GM12878 (cell line): ENCODE results near the gene FUT7. TPM values are rescaled to one million over a fixed set of nuclear protein-coding genes. Genes with fewer than 3 reads are reported as not detected.

Experiments used
- BACH1 ChIP-seq: fragments of 450-650 bp; IDR thresholded peaks from 2 replicates; pipeline ENCODE4 v1.6.1; 2017; ENCODE audit warnings: mild to moderate bottlenecking, borderline replicate concordance
- BMI1 ChIP-seq: fragments of 450-650 bp; IDR thresholded peaks from 2 replicates; pipeline ENCODE4 v1.6.1; 2016; ENCODE audit warnings: mild to moderate bottlenecking, moderate library complexity, borderline replicate concordance
- CBFB ChIP-seq: IDR thresholded peaks from 2 replicates; pipeline ENCODE4 v1.6.1; 2016; ENCODE audit warnings: antibody characterized with exemption, low read depth
- CTCF ChIP-seq, 3 experiments: IDR thresholded peaks in 2 of 3; conservative IDR thresholded peaks in 1 of 3; 2 replicates each; pipeline ENCODE4 v1.5.1; 2011; ENCODE audit warnings: low read depth in 3 of 3, low read length in 3 of 3, mild to moderate bottlenecking in 3 of 3, control low read depth in 2 of 3, moderate library complexity in 2 of 3, inconsistent platforms in 1 of 3, mixed read lengths in 1 of 3; ENCODE audit not compliant: control insufficient read depth in 2 of 3, insufficient read depth in 1 of 3; ENCODE audit errors: extremely low read depth in 1 of 3
- EED ChIP-seq: sonication (generic); IDR thresholded peaks from 2 replicates; pipeline ENCODE4 v1.6.1; 2016; ENCODE audit warnings: antibody characterized with exemption, low read depth
- EP300 ChIP-seq, 2 experiments: fragments of 150-350 bp in 1 of 2; IDR thresholded peaks; 2 replicates each; pipeline ENCODE4 v1.6.1; 2011 to 2012; ENCODE audit warnings: low read depth in 2 of 2, low read length in 2 of 2, borderline replicate concordance in 1 of 2, improper control_type of control experiment in 1 of 2, inconsistent platforms in 1 of 2; ENCODE audit not compliant: control insufficient read depth in 1 of 2
- FOS ChIP-seq: IDR thresholded peaks from 3 replicates; pipeline ENCODE4 v1.6.1; 2011; ENCODE audit warnings: borderline replicate concordance; ENCODE audit not compliant: insufficient read length; ENCODE audit errors: extremely low read depth
- HDAC2 ChIP-seq: fragments of 200-600 bp; sonication (generic); IDR thresholded peaks from 2 replicates; pipeline ENCODE4 v1.6.1; 2017
- MTA3 ChIP-seq: IDR thresholded peaks from 2 replicates; pipeline ENCODE4 v1.6.1; 2012; ENCODE audit warnings: low read length, inconsistent platforms, borderline replicate concordance
- NRF1 ChIP-seq: conservative IDR thresholded peaks from 2 replicates; pipeline ENCODE4 v1.6.1; 2011; ENCODE audit warnings: mild to moderate bottlenecking, low read depth, low read length, improper control_type of control experiment
- POLR2A ChIP-seq: IDR thresholded peaks from 2 replicates; pipeline ENCODE4 v1.6.1; 2011; ENCODE audit warnings: low read depth, mild to moderate bottlenecking, low read length
- RFX5 ChIP-seq: IDR thresholded peaks from 2 replicates; pipeline ENCODE4 v1.6.1; 2011; ENCODE audit warnings: low read depth, low read length, improper control_type of control experiment
- SMAD1 ChIP-seq: fragments of 450-650 bp; IDR thresholded peaks from 2 replicates; pipeline ENCODE4 v1.6.1; 2018; ENCODE audit warnings: mild to moderate bottlenecking, low read depth; ENCODE audit not compliant: partially characterized antibody
- SMC3 ChIP-seq: IDR thresholded peaks from 2 replicates; pipeline ENCODE4 v1.6.1; 2011; ENCODE audit warnings: low read length, improper control_type of control experiment, borderline replicate concordance
- SP1 ChIP-seq: IDR thresholded peaks from one replicate; pipeline ENCODE4 v1.6.1; 2011; ENCODE audit warnings: low read depth, low read length
- SUPT20H ChIP-seq: IDR thresholded peaks from 2 replicates; pipeline ENCODE4 v1.6.1; 2011; ENCODE audit warnings: low read depth, mild to moderate bottlenecking, low read length, moderate library complexity, borderline replicate concordance; ENCODE audit not compliant: control insufficient read depth
- WRNIP1 ChIP-seq: IDR thresholded peaks from 2 replicates; pipeline ENCODE4 v1.6.1; 2011; ENCODE audit warnings: low read depth, low read length, improper control_type of control experiment, borderline replicate concordance
- YY1 ChIP-seq: IDR thresholded peaks from 2 replicates; pipeline ENCODE4 v1.6.1; 2011; ENCODE audit warnings: low read depth, mild to moderate bottlenecking, low read length
- ZNF274 ChIP-seq: IDR thresholded peaks from one replicate; pipeline ENCODE4 v1.8.0; 2011; ENCODE audit not compliant: insufficient read length, insufficient read depth
- ZNF687 ChIP-seq: fragments of 450-650 bp; IDR thresholded peaks from 2 replicates; pipeline ENCODE4 v1.6.1; 2017; ENCODE audit warnings: mild to moderate bottlenecking, moderate library complexity
- polyA plus RNA-seq, 11 experiments: library from polyadenylated mRNA; depleted of rRNA in 4 of 11; unstranded in 6 of 11; stranded (reverse) in 5 of 11; fragments of >200 nt; fragmentation: Nextera tagmentation in 4 of 11; fragmentation: Illumina TruSeq in 1 of 11; extraction: Ambion mirVana in 4 of 11; extraction: Trizol in 1 of 11; gene quantifications; 1 replicate in 1 of 11; 2 replicates in 10 of 11; pipeline versions ENCODE4 v1.2.1 to v1.2.3, GENCODE V29; 2011 to 2016; ENCODE audit warnings: inconsistent platforms in 2 of 11, missing spikeins in 2 of 11, low read depth in 1 of 11
- total RNA-seq, 4 experiments: library from RNA; depleted of rRNA in 3 of 4; stranded (reverse); fragments of >200 nt in 3 of 4; fragmentation: Illumina TruSeq in 1 of 4; extraction: Trizol in 1 of 4; gene quantifications; 2 replicates each; pipeline versions ENCODE4 v1.2.1 to v1.2.3, GENCODE V29; 2013 to 2021
- TF ChIP-seq, protein P1 (sequence below): fragments of 150-350 bp; IDR thresholded peaks from 2 replicates; pipeline ENCODE4 v1.6.1; 2016; ENCODE audit warnings: low read depth, low read length

Gene FUT7
- total and polyA plus RNA-seq, 10 of the 15 experiments (the other 5 are each of a cell fraction or from before 2014, with no cell fraction given), result 0.04 to 0.62 (median 0.20) TPM; not detected in 2

DNA sequence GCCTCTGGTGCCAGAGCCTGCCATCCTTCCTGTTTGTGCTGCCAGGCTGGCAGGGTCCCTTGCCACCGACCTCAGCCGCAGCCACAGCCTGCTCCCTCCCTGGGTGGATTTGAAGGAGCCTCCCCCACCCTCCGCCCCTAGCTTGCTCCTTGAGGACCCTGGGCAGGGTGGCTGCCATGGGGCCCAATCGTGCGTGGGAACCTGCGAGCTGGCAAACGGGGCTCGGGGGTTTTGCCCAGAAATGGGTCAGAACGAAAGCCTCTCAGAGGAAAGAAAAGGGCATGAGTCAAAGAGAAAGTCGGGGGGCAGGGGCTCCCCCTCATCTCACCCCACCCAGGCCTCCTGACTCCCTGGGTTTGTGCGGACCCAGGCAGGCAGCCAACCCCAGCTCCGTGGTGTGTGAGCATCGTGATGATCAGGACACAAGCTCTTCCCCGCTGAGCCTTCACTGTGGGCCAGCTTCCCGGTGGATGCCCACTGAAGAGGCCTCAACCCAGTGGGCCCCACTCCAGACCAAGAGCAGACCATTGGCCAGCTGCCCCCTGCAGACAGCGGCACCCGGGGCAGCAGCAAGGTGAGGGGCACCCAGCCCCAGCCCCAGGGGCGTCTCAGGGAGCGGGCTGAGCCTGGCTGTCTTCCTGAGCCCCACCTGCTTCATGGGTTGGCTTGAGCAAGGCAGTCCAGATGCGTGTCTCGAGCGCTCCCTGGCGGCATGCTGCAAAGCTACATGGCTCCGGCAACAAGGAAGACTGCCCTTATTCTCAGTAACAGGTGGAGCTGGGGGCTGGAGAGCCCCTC is 3.0 kb upstream of the FUT7 start (continued):
- TF ChIP-seq RFX5 (no peak), FOS (no peak), BACH1 (peak; percentile 60; the same call in 1 of the 2 replicates), NRF1 (no peak), SP1 (peak; percentile 15), EP300 (IDR thresholded peaks at IDR 0.05; ENCODE audit: borderline replicate concordance in 1 of 2, control insufficient read depth in 1 of 2, low read depth in 2 of 2, low read length in 2 of 2) (no peak; a peak in 1 of 4 replicates), HDAC2 (no peak), SMAD1 (no peak), WRNIP1 (no peak), EED (peak; percentile 36; the same call in 1 of the 2 replicates), CTCF (IDR thresholded peaks at IDR 0.05 in 2 of 3, conservative IDR thresholded peaks at IDR 0.05 in 1 of 3; ENCODE audit: control insufficient read depth in 2 of 3, extremely low read depth in 1 of 3, insufficient read depth in 1 of 3, low read depth in 3 of 3, low read length in 3 of 3) (peak; percentile 90 to 97 (median 97)), ZNF687 (no peak), SUPT20H (no peak), MTA3 (no peak; the same call in 1 of the 2 replicates), SMC3 (peak; percentile 98), YY1 (peak; percentile 81), ZNF274 (no peak), BMI1 (no peak), POLR2A (no peak), CBFB (0 out of 2 replicates have a peak, but pooled peaks have one; percentile 22)
- TF ChIP-seq, protein P1, sequence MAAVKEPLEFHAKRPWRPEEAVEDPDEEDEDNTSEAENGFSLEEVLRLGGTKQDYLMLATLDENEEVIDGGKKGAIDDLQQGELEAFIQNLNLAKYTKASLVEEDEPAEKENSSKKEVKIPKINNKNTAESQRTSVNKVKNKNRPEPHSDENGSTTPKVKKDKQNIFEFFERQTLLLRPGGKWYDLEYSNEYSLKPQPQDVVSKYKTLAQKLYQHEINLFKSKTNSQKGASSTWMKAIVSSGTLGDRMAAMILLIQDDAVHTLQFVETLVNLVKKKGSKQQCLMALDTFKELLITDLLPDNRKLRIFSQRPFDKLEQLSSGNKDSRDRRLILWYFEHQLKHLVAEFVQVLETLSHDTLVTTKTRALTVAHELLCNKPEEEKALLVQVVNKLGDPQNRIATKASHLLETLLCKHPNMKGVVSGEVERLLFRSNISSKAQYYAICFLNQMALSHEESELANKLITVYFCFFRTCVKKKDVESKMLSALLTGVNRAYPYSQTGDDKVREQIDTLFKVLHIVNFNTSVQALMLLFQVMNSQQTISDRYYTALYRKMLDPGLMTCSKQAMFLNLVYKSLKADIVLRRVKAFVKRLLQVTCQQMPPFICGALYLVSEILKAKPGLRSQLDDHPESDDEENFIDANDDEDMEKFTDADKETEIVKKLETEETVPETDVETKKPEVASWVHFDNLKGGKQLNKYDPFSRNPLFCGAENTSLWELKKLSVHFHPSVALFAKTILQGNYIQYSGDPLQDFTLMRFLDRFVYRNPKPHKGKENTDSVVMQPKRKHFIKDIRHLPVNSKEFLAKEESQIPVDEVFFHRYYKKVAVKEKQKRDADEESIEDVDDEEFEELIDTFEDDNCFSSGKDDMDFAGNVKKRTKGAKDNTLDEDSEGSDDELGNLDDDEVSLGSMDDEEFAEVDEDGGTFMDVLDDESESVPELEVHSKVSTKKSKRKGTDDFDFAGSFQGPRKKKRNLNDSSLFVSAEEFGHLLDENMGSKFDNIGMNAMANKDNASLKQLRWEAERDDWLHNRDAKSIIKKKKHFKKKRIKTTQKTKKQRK, result no peak
